GM18951 (cell line): ENCODE results near the gene RSPO4.

Experiments used
- POLR2A ChIP-seq: IDR thresholded peaks from 4 replicates; pipeline ENCODE4 v1.6.1; 2011; ENCODE audit warnings: mild to moderate bottlenecking; ENCODE audit not compliant: insufficient read length, insufficient read depth; ENCODE audit errors: extremely low read depth
- in situ Hi-C: fragments of 300-500 bp; cut with MboI; formaldehyde crosslinking; loops from one replicate; pipeline ENCODE4 v1.12.0; 2022; ENCODE audit warnings: low sequenced_read_pairs, mixed read lengths, inconsistent platforms; ENCODE audit not compliant: unreplicated experiment

Gene RSPO4

DNA sequence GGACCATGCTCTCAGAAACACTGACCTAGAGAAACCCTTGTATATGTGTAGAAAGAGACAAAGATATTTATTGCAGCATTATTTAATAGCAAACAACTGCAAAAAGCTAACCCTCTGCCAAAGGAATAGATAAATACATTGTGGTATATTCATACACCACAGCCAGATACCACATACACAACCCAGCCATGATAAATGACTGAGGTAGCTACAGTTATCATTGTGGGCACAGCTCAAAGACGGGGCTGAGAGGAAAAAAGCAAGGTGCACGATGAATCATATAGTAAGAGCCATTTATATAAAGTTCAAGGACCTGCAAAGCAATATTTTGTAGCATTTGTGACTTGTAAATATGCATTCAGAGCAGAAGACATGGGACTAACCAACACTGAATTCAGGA is 30.8 kb downstream of the RSPO4 start:
- in situ Hi-C loops: no loop called here
- no peak for TF ChIP-seq POLR2A

DNA sequence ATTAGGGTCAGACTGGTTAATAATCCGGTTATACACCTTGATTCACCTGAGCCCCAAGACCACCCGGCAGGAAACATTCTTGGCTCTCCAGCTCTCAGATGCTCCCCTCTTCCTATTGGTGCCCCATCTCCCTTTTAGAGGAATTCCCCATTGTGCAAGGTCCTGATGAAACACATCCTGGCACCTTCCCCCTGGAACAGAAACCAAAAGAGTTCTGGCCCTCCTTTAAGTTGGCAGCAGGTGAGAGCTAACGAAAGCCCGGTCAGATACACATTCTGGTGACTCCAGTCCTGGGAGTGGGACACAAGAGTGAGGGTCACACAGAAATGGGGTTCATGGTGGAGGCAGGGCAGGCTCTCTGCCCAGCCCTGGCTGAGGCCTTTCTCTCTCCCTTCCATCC is 32.2 kb downstream of the RSPO4 start:
- TF ChIP-seq POLR2A: no peak
- in situ Hi-C loops: no loop called here

DNA sequence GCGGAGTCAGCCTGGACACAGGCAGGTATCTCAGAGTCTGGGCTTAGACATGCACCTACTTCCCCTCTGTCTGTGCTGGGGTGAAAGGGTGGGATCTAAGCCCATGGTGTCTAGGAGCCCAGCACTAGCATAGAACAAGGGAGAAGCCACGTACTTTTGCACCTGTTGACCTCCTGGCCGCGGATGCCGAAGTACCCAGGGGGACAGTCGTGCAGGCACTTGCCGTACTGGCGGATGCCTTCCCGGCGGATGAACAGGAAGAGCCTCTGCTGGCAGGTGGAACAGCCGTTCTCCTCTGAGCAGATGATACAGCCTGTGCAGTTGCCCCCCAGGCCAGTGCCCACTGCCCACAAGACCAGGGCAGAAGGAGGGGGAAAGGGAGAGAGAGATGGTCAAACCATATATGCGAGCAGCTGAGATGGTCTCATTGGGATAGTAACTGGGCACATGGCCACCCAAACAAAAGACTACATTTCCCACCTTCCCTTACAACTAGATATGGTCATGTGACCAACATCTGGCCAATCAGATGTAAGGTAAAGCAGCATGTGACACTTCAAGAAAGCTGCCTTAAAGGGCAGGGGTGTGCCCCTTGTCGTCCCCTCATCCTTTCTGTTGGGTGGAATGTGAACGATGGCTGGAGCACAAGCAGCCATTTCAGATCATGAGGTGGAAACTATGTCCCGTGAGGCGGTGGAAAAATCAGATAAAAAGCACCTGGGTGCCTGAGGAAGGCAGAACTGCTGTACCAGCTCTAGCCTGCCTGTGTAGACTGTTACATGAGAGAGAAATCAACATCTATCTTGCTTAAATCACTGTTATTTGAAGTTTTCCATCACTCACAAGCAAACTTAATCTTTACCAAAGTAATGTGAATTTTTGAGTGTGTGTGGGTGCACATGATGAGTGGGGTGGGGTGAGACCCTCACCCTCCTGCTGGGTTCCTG is 34.0 kb downstream of the RSPO4 start:
- in situ Hi-C loops: no loop called here

DNA sequence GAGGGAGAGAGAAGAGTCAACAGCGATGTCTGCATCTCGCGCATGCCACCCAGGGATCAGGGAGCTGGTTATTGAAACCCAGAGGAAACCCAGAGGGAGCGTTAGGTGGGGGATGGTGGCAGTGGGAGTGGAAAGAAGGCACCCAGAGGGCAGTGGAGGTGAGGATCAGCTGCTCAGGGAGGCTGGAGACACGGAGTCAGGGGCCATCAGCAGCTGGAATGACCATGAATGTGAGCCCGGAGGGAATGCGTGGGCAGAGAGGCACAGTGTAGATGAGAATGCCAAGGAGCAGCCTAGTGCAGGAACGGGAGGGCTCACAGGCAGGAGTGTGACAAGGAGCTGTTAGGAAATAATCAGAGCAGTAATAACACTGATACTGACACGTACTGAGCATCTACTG is 36.2 kb downstream of the RSPO4 start:
- TF ChIP-seq POLR2A: no peak
- in situ Hi-C loops: no loop called here

More for the DNA sequence above, 34.0 kb downstream of the RSPO4 start:
- no peak for TF ChIP-seq POLR2A

DNA sequence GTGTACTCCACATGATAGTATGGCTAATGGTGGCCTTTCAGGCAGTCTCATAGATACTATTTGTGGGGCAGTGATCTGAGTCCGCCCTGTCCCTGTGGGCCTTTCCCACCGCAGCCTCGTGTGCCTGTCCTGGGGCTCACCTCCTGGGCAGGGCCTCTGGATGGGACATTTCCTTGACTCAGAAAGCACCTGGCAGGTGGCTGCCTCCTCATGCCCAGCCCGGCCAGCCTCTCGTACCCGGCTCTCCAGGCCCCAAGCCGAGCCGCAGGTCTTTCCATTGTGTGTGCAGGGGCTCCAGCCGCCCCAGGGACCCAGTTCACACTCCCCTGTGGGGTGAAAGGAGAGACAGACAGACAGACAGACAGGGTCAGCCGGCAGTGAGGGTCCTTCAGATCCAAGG is 38.3 kb downstream of the RSPO4 start:
- TF ChIP-seq POLR2A: no peak
- in situ Hi-C loops: no loop called here

DNA sequence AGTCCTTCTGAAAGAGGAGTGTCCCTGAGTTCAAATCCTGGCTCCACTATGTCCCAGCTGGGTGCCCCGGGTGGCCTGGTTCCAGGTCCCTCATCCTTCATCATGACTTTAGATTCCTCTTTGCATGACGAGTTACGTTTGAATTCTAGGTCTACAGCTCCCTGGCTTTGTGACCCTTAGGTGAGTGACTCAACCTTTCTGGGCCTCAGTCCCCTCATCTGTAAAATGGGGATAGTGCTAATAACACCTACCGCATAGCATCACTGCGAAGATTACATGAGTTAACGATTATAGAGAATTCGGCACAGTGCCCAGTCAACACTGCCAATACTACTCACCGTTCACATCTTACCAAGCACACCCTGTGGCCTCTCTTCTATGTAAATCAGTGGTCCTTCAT is 39.4 kb downstream of the RSPO4 start:
- in situ Hi-C loops: no loop called here
- no peak for TF ChIP-seq POLR2A

DNA sequence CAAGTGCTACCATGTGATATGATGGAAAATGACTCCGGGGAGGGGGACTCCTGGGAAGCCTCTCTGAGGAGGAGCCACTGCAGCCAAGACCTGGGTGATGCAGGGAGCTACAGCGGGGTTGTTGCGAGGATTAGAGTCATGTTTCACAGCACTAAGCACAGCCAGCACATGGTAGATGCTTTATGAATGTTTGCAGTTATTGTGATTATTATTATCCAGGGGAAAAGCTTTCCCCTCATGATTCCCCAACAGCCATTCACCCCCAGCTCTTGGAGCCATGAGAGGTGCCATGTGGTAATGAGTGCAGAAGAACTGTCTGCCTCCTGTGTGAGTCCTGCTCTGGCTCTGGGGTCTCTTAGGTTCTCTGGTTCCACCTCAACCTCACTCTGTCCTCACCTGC is 39.9 kb downstream of the RSPO4 start:
- in situ Hi-C loops: no loop called here
- no peak for TF ChIP-seq POLR2A

DNA sequence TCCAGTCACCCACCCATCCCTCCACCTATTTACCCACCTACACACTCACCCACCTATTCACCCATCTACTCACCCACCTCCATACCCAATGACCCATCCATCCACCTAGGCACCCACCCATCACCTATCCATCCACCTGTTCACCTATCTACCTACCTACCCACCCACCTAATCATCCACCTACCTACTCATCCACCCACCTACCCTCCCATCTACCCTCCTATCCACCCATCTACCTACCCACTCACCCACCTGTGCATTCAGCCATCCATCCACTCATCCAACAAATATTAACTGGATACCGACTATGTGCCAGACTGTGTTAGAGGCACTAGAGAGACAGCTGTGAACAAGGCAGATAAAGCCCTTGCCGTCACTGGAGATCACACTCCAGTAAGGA is 40.3 kb downstream of the RSPO4 start:
- in situ Hi-C loops: no loop called here
- TF ChIP-seq POLR2A: no peak

DNA sequence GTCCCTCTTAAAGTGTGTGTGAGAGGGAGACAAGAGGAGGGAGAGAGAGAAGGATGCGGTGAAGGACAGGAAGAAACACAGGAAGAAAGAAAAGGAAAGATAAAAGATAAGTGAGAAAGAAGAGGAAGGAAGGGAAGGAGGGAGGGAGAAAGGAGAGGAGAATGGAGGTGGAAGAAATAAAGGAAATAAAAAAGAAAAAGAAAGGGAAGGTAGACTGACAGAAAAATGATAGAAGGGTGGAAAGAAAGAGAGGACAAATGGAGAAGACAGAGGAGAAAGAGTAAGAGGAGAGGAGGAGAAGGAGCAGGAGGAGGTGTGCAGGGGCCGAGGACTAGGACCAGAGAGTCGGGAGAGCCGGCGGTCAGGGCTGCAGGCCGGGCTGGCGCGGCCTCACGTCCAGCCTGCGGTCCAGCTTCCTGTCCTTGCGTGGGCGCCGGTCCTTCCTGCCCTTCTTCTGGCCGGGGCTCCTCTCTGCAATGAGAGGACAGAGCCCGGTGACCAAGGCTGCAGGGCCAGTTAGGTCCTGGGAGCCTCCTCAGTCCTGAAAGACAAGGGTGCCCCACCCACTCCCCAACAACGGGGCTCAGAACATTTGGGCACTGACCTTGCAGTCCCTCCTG is 42.0 kb downstream of the RSPO4 start:
- no peak for TF ChIP-seq POLR2A
- in situ Hi-C loops: loop anchor here (5.0 kb wide), 1 partner anchor 143 kb away; no protein-coding TSS in a partner anchor

DNA sequence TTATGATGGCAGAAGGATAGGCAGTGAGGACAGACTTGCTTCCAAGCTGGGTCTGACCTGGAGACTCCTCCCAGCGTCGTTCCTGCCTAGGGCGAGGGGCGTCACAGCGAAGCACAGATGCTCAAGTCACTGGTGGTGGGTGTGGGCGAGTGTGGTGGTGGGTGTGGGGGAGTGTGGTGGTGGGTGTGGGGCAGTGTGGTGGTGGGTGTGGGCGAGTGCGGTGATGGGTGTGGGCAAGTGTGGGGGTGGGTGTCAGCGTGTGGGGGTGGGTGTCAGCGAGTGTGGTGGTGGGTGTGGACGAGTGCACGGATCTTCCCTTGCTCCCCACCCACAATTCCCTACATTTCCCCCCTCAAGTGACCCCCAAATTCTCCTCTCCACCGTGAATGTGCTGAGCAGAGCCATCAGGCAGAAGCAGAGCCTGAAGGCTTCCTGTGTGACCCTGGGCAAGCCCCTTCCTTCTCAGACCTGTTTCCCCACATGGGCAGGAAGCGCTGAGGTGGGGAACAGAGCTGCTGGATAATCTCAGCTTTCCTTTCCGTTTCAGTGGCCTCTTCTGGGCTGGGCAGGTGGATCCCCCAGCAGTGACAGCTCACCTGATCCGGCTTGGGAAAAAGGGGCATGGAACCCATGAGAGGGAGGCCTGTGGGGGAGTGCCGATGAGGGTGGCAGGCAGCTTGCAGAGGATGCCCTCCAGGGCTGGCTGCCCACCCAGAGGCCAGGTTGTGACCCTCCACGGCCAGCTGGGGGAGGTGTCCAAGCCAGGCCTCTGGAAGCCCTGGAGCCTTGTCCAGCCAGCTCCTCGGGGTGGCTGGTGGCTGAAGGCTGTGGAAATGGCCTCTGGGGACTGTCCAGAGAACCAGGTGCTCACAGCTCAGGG is 42.9 kb downstream of the RSPO4 start:
- in situ Hi-C loops: loop anchor here (5.0 kb wide), 1 partner anchor 142 kb away; no protein-coding TSS in a partner anchor
- TF ChIP-seq POLR2A: no peak

DNA sequence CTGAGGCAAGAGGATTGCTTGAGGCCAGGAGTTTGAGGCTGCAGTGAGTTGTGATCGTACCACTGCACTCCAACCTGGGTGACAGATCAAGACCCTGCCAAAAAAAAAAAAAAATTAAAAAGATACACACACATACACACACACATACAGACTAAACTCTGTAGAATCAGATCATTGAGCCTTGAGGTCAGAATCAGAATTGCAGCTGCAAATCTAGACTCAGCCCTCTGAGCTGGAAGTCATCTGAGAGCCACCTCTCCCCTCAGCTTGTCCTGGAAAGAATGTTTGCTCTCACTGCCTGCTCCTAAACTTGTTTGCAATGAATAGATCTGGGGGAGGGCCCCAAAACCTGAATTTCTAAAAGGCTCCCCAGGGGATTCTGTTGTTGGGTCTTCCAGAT is 44.6 kb downstream of the RSPO4 start:
- in situ Hi-C loops: loop anchor here (5.0 kb wide), 1 partner anchor 140 kb away; no protein-coding TSS in a partner anchor

DNA sequence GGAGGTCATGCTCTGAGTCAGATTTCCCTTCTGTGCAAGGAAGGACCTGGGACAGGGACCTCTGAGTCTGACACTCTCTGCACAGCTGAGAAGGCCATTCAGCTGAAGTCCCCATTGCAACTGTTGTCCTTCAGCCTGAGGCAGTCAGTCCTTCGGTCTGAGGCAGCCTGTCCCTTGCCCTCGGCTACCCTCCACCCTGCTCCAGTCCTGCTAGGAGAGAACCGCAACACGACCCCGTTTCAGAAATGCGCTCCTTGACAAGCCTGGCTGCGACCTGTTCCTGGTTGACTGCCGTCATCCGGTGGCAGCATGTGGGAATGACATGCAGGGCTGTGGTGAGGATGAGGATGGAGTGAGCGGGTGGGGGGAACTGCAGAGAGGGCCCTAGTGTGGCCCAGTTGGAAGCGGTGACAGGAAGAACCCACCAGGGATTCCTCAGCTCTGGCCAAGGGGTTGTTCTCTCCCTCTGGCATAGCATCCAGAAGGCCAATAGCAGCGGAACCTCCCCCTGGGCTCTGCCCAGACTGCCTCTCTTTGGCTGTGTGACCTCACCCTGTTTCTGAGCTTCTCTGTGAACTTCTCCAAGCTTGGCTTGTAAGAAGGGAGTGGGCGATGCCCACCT is 45.7 kb downstream of the RSPO4 start:
- in situ Hi-C loops: loop anchor here (5.0 kb wide), 1 partner anchor 139 kb away; no protein-coding TSS in a partner anchor
- no peak for TF ChIP-seq POLR2A

More for the DNA sequence above, 44.6 kb downstream of the RSPO4 start:
- no peak for TF ChIP-seq POLR2A
